ENCODE results near the gene SLC16A5.

The SLC16A5 gene

DNA sequence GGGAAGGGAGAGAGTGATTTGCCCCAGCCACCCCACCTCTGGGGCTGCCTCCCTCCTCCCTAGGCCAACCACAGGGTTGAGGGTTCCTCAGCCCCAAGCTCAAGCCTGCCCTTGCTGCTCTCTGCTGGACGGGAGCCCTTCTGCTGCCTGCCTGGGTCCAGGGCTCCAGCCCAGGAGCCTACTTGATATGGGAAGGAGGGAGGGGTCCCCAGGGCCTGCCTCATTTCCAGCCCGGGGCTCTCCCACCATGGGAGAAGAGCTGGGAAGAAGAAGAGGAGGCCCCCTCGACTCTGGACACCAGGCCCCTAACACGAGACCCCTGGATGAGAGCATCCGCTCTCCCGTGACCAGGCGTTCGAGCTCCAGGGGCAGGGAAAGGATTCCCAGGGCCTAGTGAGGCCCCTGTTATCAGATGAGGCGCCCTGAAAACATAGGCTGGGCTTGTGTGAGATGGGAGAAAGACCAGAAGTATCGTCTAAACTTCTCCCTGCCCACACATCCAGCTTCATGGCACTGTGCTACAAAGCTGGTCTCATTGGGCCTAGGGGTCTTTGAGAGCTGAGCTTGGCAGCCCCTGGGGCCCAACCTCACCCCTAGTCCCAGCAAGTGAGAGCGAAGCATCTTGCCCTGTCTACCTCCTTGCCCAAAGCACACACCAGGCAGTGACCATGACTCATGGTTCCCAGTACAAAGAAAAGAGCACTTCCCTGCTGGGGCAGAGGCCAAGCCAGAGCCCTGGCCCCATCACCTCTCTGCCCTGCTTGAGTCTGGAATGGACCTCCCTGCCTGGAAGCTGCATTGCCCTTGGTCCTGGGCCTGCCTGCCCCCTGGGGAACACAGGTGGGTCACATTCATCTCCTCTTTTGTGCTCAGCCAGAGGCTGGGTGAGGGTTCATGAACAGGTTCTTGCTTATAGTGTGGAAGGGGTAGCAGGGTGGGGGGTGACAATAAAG, 987 bp downstream of the SLC16A5 start:
- TF ChIP-seq, protein P1, sequence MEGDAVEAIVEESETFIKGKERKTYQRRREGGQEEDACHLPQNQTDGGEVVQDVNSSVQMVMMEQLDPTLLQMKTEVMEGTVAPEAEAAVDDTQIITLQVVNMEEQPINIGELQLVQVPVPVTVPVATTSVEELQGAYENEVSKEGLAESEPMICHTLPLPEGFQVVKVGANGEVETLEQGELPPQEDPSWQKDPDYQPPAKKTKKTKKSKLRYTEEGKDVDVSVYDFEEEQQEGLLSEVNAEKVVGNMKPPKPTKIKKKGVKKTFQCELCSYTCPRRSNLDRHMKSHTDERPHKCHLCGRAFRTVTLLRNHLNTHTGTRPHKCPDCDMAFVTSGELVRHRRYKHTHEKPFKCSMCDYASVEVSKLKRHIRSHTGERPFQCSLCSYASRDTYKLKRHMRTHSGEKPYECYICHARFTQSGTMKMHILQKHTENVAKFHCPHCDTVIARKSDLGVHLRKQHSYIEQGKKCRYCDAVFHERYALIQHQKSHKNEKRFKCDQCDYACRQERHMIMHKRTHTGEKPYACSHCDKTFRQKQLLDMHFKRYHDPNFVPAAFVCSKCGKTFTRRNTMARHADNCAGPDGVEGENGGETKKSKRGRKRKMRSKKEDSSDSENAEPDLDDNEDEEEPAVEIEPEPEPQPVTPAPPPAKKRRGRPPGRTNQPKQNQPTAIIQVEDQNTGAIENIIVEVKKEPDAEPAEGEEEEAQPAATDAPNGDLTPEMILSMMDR (IDR thresholded peaks at IDR 0.05; ENCODE audit: low read depth, low read length) = no peak
- DNase-seq (ENCODE audit: low read depth in 2 of 2) = peak in 1 of 2 donors; percentile 51
- H3K4me3 ChIP-seq (replicated peaks in 1 of 2; ENCODE audit: low read depth in 2 of 2, low read length in 2 of 2) = peak overlapping the region; percentile 51 to 55

DNA sequence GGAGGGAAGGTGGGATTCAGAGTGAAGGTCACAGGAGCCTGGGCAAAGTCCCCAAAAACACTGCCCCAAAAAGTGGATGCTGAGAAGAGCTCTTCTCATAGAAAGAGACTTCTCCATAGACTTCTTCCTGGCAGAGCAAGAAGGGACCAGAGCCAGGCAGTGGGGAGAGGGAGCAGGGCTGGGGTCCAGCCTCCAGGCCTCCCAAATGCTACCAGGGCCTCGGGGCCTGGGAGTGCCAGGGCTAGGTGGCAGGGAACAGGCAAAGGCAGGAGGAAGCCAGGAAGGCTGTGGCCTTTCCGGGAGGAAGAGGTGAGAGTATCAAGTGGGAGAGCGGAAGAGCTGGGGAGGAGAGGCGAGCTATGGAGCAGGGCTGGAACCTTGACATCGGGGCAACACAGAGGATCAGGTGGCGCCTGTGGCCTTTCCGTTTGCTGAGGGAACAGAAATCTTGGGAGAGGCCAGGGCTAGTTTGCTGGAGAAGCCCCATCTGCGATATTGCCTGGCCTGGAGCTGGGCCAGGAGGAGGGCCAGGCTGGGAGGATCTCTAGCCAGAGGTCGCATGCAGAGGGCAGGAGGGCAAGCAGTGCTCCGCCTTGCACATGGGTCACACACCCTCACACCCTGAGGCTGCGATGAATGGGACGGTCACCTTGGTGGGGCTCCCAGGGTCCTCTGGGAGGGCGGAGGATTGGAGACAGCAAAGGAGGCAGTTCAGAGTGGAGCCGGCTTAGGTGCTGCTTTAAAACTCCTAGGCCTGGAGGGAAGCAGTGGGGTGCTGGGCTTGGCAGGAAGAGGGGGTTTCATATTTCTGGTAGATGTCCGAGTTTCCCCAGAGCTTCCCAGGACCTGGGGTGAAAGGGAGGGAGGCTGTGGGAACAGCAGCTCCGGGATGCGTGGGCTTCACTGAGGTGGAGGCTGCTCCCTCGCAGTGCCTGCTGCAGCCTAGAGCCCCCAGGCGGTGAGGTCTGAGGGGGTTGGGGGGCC, 3.4 kb downstream of the SLC16A5 start:
- DNase-seq (ENCODE audit: low read depth in 2 of 2) = no peak
- TF ChIP-seq, protein P1 (IDR thresholded peaks at IDR 0.05; ENCODE audit: low read depth, low read length) = no peak
- no peak overlapping the region for H3K4me3 ChIP-seq (replicated peaks in 1 of 2; ENCODE audit: low read depth in 2 of 2, low read length in 2 of 2)

DNA sequence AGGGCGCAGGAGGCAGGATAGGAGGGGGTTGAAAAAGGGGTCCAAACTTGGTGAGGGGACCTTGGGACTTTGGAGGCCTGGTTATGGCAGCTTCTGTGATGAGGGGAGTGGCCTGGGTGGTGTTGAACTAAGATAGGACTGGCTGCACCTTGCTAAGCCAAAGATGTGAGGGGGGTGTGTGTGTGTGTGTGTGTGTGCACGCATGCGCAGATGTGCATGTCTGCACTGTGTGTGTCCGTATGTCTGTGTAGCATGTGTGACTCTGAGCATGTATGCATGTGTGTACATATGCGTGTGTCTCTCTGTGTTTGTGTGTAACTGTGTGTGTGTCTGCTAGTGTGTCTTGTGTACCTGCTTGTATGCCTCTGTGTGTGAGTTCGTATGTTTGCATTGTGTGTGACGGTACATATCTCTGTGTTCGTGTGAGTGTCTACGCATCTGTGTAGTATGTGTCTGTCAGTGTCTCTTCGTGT, 4.1 kb downstream of the SLC16A5 start:
- no peak overlapping the region for H3K4me3 ChIP-seq (replicated peaks in 1 of 2; ENCODE audit: low read depth in 2 of 2, low read length in 2 of 2)
- no peak for DNase-seq (ENCODE audit: low read depth in 2 of 2)
- TF ChIP-seq, protein P1 (IDR thresholded peaks at IDR 0.05; ENCODE audit: low read depth, low read length) = no peak

DNA sequence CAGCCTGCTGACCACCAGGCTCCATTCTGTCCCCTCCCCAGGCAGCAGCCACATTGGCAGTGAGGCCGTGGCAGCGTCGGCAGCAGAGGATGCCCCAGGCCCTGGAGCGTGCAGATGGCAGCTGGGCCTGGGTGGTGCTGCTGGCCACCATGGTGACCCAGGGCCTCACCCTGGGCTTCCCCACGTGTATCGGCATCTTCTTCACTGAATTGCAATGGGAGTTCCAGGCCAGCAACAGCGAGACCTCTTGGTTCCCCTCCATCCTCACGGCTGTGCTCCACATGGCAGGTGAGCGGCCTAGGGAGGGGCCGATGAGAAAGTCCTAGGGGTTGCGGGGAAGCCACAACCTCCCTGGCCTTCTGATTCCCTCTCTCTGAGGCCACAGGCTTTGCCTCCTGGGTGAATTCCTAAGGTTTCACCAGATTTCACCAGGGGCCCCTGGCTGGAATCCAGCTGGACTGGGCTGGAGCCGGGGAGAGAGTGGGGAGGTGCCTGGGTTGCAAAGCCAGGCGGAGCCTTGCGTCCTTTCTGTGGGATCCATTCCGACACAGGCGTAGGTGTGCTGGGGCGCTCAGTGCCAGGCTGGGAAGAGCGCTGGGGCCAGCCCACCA, 5.9 kb downstream of the SLC16A5 start:
- no peak for DNase-seq (ENCODE audit: low read depth in 2 of 2)
- no peak overlapping the region for H3K4me3 ChIP-seq (replicated peaks in 1 of 2; ENCODE audit: low read depth in 2 of 2, low read length in 2 of 2)
- TF ChIP-seq, protein P1 (IDR thresholded peaks at IDR 0.05; ENCODE audit: low read depth, low read length) = no peak

DNA sequence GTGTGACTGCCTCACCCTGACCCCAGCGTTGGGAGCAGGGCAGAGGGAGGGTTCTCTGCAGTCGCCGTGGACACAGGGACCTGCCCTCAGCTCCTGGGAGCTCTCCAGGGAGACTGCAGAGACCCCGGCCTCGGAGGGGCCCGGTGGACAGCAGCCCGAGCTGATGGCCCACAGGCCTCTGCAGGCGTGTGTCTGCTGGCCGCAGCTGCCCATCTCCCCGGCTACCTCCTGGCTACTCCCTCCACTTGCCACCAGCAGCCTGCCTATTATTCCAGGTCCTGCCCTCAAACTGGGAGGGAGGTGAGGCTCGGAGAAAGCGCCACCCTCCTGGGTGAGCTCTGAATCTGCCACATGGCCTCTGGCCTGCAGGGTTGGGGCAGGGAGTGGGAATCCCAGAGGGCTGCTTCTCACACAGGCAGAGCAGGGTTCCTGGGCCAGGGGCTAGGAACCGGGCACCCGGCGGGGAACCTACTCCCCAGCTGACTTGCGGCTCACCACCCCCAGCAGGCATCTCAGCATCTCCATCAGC, 7.2 kb downstream of the SLC16A5 start:
- TF ChIP-seq, protein P1 (IDR thresholded peaks at IDR 0.05; ENCODE audit: low read depth, low read length) = no peak
- no peak for DNase-seq (ENCODE audit: low read depth in 2 of 2)
- H3K4me3 ChIP-seq (replicated peaks in 1 of 2; ENCODE audit: low read depth in 2 of 2, low read length in 2 of 2) = no peak overlapping the region

DNA sequence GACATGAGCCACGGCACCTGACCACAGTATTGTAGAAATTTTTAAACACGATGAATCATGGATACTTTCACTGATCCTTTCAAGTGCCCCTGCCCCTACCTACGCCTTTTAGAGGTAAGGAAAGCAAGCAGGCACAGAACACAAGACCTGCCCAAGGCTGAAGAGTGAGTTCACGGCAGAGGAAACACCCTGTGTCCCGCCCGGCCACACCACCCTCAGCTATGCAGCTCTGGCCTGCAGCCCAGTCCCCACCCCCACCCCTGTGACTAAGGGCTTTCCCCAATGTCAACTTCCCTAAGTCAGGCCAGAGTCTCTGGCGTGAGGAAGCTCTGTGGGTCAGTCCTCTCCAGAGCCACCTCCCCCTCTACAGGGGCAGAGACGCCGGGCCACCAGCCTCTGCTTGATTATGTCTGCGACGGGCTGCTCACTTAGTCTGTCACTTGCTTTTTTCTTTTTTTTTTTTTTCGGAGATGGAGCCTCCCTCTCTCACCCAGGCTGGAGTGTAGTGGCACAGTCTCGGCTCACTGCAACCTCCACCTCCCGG, 8.4 kb downstream of the SLC16A5 start:
- no peak overlapping the region for H3K4me3 ChIP-seq (replicated peaks in 1 of 2; ENCODE audit: low read depth in 2 of 2, low read length in 2 of 2)
- DNase-seq (ENCODE audit: low read depth in 2 of 2) = peak; percentile 69 to 84
- TF ChIP-seq, protein P1 (IDR thresholded peaks at IDR 0.05; ENCODE audit: low read depth, low read length) = no peak
